Endodermal cell (in vitro differentiated cells): Measurements from ENCODE around the gene PGS1. TPM values are rescaled to one million over a fixed set of nuclear protein-coding genes. Genes with fewer than 3 reads are reported as not detected.

Source experiments
- DNase-seq: peaks from one replicate; pipeline ENCODE4 v3.0.0-alpha.2; 2017
- H3K27ac ChIP-seq: 2 replicates; pipeline ENCODE4 v1.5.1; 2013; ENCODE audit warnings: mild to moderate bottlenecking, low read depth, low read length, moderate library complexity
- H3K27me3 ChIP-seq: 2 replicates; pipeline ENCODE4 v1.6.1; 2013; ENCODE audit warnings: mild to moderate bottlenecking, low read length, moderate library complexity; ENCODE audit not compliant: insufficient read depth, control insufficient read depth, poor library complexity, severe bottlenecking
- H3K36me3 ChIP-seq: 2 replicates; pipeline ENCODE4 v1.7.0; 2013; ENCODE audit warnings: mild to moderate bottlenecking, low read length, moderate library complexity; ENCODE audit not compliant: control insufficient read depth, insufficient read depth
- H3K4me1 ChIP-seq: one replicate; pipeline ENCODE4 v1.7.0; 2013; ENCODE audit warnings: low read length; ENCODE audit not compliant: control insufficient read depth, insufficient read depth
- H3K4me3 ChIP-seq: 2 replicates; pipeline ENCODE4 v1.5.1; 2013; ENCODE audit warnings: mild to moderate bottlenecking, low read length, moderate library complexity
- H3K9ac ChIP-seq: 2 replicates; pipeline ENCODE4 v1.6.1; 2013; ENCODE audit warnings: mild to moderate bottlenecking, low read length, moderate library complexity; ENCODE audit not compliant: poor library complexity, severe bottlenecking; ENCODE audit errors: extremely low read depth
- H3K9me3 ChIP-seq: 2 replicates; pipeline ENCODE4 v1.6.1; 2013; ENCODE audit warnings: mild to moderate bottlenecking, low read length, moderate library complexity; ENCODE audit not compliant: control insufficient read depth
- H3K27ac Mint-ChIP-seq: 2 replicates; pipeline ENCODE4 v1.8.0; 2020; ENCODE audit warnings: mixed read lengths
- H3K27me3 Mint-ChIP-seq: 2 replicates; pipeline ENCODE4 v1.8.0; 2021; ENCODE audit warnings: mild to moderate bottlenecking, mixed read lengths; ENCODE audit not compliant: insufficient read depth
- H3K36me3 Mint-ChIP-seq: 2 replicates; pipeline ENCODE4 v1.8.0; 2020; ENCODE audit warnings: low read depth, mixed read lengths
- H3K4me1 Mint-ChIP-seq: 2 replicates; pipeline ENCODE4 v1.8.0; 2020; ENCODE audit warnings: mixed read lengths
- H3K4me3 Mint-ChIP-seq: 2 replicates; pipeline ENCODE4 v1.8.0; 2020; ENCODE audit warnings: mild to moderate bottlenecking, moderate library complexity, mixed read lengths
- H3K9me3 Mint-ChIP-seq: 2 replicates; pipeline ENCODE4 v1.8.0; 2020; ENCODE audit warnings: mild to moderate bottlenecking, mixed read lengths
- WGBS, 2 experiments: methylation state at CpG; one replicate each; pipeline versions ENCODE4 v1.1.5 to v1.1.7; 2013; ENCODE audit warnings: missing lambda C conversion rate in 2 of 2, mixed read lengths in 1 of 2; ENCODE audit not compliant: insufficient coverage in 1 of 2, insufficient read length in 1 of 2; 5-methylcytosine and 5-hydroxymethylcytosine counted together
- total RNA-seq, 2 donors: library from RNA; stranded (reverse); fragmentation: NEBNext Ultra II Directional in 1 of 2; extraction: Animal tissue kit (Norgen Biotek cat#: 25700) in 1 of 2; gene quantifications; 2 replicates in 1 of 2; 3 replicates in 1 of 2; pipeline ENCODE4 v1.2.1, GENCODE V29; 2021
- TF ChIP-seq, protein P1 (sequence below): fragments of 200-600 bp; sonication (generic); conservative IDR thresholded peaks from 2 replicates; pipeline ENCODE4 v1.5.0; 2021; ENCODE audit warnings: antibody characterized with exemption, mild to moderate bottlenecking

Gene PGS1
- total RNA-seq, 2 donors from 2014 or later, result 57.1 to 58.2 TPM

DNA sequence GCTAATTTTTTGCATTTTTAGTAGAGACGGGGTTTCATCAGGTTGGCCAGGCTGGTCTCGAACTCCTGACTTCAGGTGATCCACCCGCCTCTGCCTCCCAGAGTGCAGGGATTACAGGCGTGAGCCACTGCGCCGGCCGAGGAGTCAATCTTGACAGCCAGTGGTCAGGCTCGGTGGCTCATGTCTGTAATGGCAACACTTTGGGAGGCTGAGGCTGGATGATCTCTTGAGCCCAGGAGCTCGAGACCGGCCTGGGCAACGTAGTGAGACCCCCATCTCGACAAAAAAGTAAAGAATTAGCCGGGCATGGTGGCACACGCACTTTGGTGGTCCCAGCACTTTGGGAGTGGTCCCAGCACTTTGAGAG is 608 bp upstream of the PGS1 start:
- Histone ChIP-seq H3K9me3 (no peaks in the 10 kb centered on the region), H3K36me3 (peaks cover 7% of the 10 kb centered on the region), H3K4me3 (peak overlapping the region; percentile 94), H3K27me3 (no peaks in the 10 kb centered on the region), H3K27ac (no peak overlapping the region), H3K9ac (peak overlapping the region; percentile 88), H3K4me1 (peaks cover 30% of the 10 kb centered on the region)
- WGBS, 2 experiments, result 92 to 94% methylated on average over 14 of the region's 14 CpGs
- Mint-ChIP-seq H3K27me3 (no peaks in the 10 kb centered on the region), H3K27ac (peak overlapping the region; percentile 63), H3K9me3 (no peaks in the 10 kb centered on the region), H3K4me1 (peaks cover 61% of the 10 kb centered on the region), H3K36me3 (peaks cover 5% of the 10 kb centered on the region), H3K4me3 (peak overlapping the region; percentile 91)
- DNase-seq, result no peak
- TF ChIP-seq, protein P1, sequence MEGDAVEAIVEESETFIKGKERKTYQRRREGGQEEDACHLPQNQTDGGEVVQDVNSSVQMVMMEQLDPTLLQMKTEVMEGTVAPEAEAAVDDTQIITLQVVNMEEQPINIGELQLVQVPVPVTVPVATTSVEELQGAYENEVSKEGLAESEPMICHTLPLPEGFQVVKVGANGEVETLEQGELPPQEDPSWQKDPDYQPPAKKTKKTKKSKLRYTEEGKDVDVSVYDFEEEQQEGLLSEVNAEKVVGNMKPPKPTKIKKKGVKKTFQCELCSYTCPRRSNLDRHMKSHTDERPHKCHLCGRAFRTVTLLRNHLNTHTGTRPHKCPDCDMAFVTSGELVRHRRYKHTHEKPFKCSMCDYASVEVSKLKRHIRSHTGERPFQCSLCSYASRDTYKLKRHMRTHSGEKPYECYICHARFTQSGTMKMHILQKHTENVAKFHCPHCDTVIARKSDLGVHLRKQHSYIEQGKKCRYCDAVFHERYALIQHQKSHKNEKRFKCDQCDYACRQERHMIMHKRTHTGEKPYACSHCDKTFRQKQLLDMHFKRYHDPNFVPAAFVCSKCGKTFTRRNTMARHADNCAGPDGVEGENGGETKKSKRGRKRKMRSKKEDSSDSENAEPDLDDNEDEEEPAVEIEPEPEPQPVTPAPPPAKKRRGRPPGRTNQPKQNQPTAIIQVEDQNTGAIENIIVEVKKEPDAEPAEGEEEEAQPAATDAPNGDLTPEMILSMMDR, result no peak

DNA sequence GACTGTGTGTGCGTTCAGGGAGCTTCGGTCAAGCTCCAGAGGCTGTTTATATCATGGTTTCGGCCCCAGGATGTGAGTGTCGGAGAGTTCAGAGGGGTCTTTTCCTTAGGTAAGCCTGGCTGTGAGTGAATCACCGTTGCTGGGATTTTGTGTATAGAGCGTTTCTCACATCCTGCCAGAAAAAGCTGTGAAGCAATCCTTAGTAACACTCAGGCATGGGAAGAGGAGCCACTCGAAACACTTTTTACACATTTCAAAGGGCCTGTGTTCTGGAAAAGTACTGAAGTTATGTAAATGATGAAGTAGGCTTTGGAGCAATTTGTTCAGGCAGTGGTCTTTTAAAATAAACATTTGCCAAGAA is 662 bp downstream of the PGS1 start:
- peaks cover 27% of the 10 kb centered on the region for H3K4me1 ChIP-seq
- Mint-ChIP-seq H3K9me3 (no peaks in the 10 kb centered on the region), H3K4me3 (peak overlapping the region; percentile 91), H3K27ac (peak overlapping the region; percentile 97), H3K4me1 (peaks cover 67% of the 10 kb centered on the region), H3K27me3 (no peaks in the 10 kb centered on the region), H3K36me3 (peaks cover 13% of the 10 kb centered on the region)
- H3K27me3 ChIP-seq, result no peaks in the 10 kb centered on the region
- no peak overlapping the region for H3K27ac ChIP-seq
- peak overlapping the region; percentile 88 for H3K9ac ChIP-seq
- H3K4me3 ChIP-seq, result peak overlapping the region; percentile 94
- no peaks in the 10 kb centered on the region for H3K9me3 ChIP-seq
- WGBS, 2 experiments, result 11 to 16% methylated on average over 5 to 7 of the region's 7 CpGs
- no peak for DNase-seq
- H3K36me3 ChIP-seq, result peaks cover 7% of the 10 kb centered on the region
- TF ChIP-seq, protein P1, result no peak

DNA sequence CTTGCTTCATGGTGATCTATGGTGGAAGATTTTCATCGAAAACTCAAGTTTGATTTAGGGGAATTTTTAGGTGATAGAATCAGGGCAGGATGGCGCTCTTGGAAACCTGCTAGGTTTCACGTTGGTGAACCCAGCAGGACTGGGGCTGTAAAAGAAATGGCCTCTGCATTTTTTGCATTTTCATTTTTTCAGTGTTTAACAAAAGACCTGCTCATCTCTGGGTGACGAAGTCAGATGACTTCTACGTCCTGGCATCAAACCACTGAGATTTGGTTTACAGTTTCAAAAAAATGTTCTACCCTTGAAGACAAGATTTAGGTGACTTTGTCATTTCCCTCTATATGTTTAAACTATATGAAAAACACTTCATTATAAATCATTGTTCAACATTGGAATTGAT is 1.9 kb downstream of the PGS1 start:
- no peak for DNase-seq
- Mint-ChIP-seq H3K4me3 (peak overlapping the region; percentile 91), H3K4me1 (peaks cover 58% of the 10 kb centered on the region), H3K27ac (peak overlapping the region; percentile 47), H3K36me3 (peaks cover 16% of the 10 kb centered on the region), H3K27me3 (no peaks in the 10 kb centered on the region), H3K9me3 (no peaks in the 10 kb centered on the region)
- Histone ChIP-seq H3K27me3 (no peaks in the 10 kb centered on the region), H3K4me1 (peaks cover 16% of the 10 kb centered on the region), H3K9me3 (no peaks in the 10 kb centered on the region), H3K9ac (no peak overlapping the region), H3K36me3 (peaks cover 11% of the 10 kb centered on the region), H3K4me3 (peak overlapping the region; percentile 94), H3K27ac (no peak overlapping the region)
- TF ChIP-seq, protein P1, result no peak
- WGBS, 2 experiments, result 89 to 96% methylated on average over 5 of the region's 5 CpGs
